KMS-11 (cell line): ENCODE results near the gene DET1.
"Not testable (repeated sequence)": the region's sequence is repeated elsewhere in the genome, so short reads cannot be mapped to it uniquely, and the experiment has no call there.

ENCODE experiments used
- H2AFZ ChIP-seq: fragments of 200-600 bp; sonication (generic); 2 replicates; pipeline ENCODE4 v1.6.1; 2016; ENCODE audit warnings: antibody characterized with exemption, mixed run types, low read depth
- H3K27ac ChIP-seq: fragments of 200-600 bp; sonication (generic); 2 replicates; pipeline ENCODE4 v1.6.1; 2016; ENCODE audit warnings: mild to moderate bottlenecking, mixed run types
- H3K27me3 ChIP-seq: fragments of 200-600 bp; sonication (generic); 2 replicates; pipeline ENCODE4 v1.6.1; 2017; ENCODE audit warnings: mild to moderate bottlenecking, low read depth, mixed run types, moderate library complexity; ENCODE audit not compliant: insufficient read depth
- H3K36me3 ChIP-seq: fragments of 200-600 bp; sonication (generic); 2 replicates; pipeline ENCODE4 v1.6.1; 2017; ENCODE audit warnings: mild to moderate bottlenecking, mixed run types; ENCODE audit not compliant: insufficient read depth
- H3K4me1 ChIP-seq: fragments of 200-600 bp; sonication (generic); 2 replicates; pipeline ENCODE4 v1.6.1; 2016; ENCODE audit warnings: mild to moderate bottlenecking, low read depth, mixed run types; ENCODE audit not compliant: poor library complexity, severe bottlenecking
- H3K4me2 ChIP-seq: fragments of 200-600 bp; sonication (generic); 2 replicates; pipeline ENCODE4 v1.7.0; 2016; ENCODE audit warnings: mild to moderate bottlenecking, mixed run types
- H3K4me3 ChIP-seq: fragments of 200-600 bp; sonication (generic); IDR thresholded peaks from 2 replicates; pipeline ENCODE4 v1.6.1; 2017; ENCODE audit warnings: low read depth, low read length, mixed read lengths; ENCODE audit not compliant: insufficient read depth
- H3K79me2 ChIP-seq: fragments of 200-600 bp; sonication (generic); 2 replicates; pipeline ENCODE4 v1.6.1; 2016; ENCODE audit warnings: low read depth, mixed run types; ENCODE audit not compliant: insufficient read depth
- H3K9ac ChIP-seq: fragments of 200-600 bp; sonication (generic); 2 replicates; pipeline ENCODE4 v1.6.1; 2016; ENCODE audit warnings: mild to moderate bottlenecking, mixed run types
- H4K20me1 ChIP-seq: fragments of 200-600 bp; sonication (generic); 2 replicates; pipeline ENCODE4 v1.6.1; 2016; ENCODE audit warnings: mild to moderate bottlenecking, mixed run types; ENCODE audit not compliant: insufficient read depth
- CTCF ChIP-seq: fragments of 200-600 bp; sonication (generic); conservative IDR thresholded peaks from 2 replicates; pipeline ENCODE4 v1.6.1; 2017; ENCODE audit warnings: low read depth, mild to moderate bottlenecking, antibody characterized with exemption, low read length, moderate library complexity, mixed read lengths

DET1 gene

GRCh38 chr15:88476635-88477060 is 69.8 kb downstream of the DET1 start:
- H3K36me3 ChIP-seq: no peaks in the 10 kb centered on the region
- TF ChIP-seq CTCF: peak; percentile 74
- no peaks in the 10 kb centered on the region for H3K27me3 ChIP-seq

GRCh38 chr15:88473661-88474293 is 72.7 kb downstream of the DET1 start:
- not testable (repeated sequence) for H4K20me1 ChIP-seq, H3K27me3 ChIP-seq, H3K9ac ChIP-seq, H3K4me3 ChIP-seq, H3K79me2 ChIP-seq, H3K36me3 ChIP-seq, H2AFZ ChIP-seq
- Histone ChIP-seq H3K27ac (peak overlapping the region; percentile 86; the same call in 1 of the 2 replicates), H3K4me2 (peak overlapping the region; percentile 88; the same call in 1 of the 2 replicates), H3K4me1 (peaks cover 63% of the 10 kb centered on the region)

More at GRCh38 chr15:88476635-88477060, 69.8 kb downstream of the DET1 start:
- H3K4me2 ChIP-seq: no peak overlapping the region
- H4K20me1 ChIP-seq: no peaks in the 10 kb centered on the region
- H3K9ac ChIP-seq: no peak overlapping the region
- H3K27ac ChIP-seq: no peak overlapping the region
- H3K79me2 ChIP-seq: no peaks in the 10 kb centered on the region
- H3K4me1 ChIP-seq: peaks cover 37% of the 10 kb centered on the region
- no peak overlapping the region for H3K4me3 ChIP-seq
- H2AFZ ChIP-seq: no peak overlapping the region

- no peak for TF ChIP-seq CTCF
- Histone ChIP-seq H4K20me1 (no peaks in the 10 kb centered on the region), H3K79me2 (peaks cover 21% of the 10 kb centered on the region; the same call in 1 of the 2 replicates), H3K4me3 (no peak overlapping the region), H3K27ac (peak overlapping the region; percentile 86), H3K27me3 (no peaks in the 10 kb centered on the region), H3K36me3 (no peaks in the 10 kb centered on the region), H3K4me2 (peak overlapping the region; percentile 88), H3K4me1 (peaks cover 70% of the 10 kb centered on the region), H2AFZ (no peak overlapping the region), H3K9ac (peak overlapping the region; percentile 50)
These were observed 74.3 kb downstream of the DET1 start for GRCh38 chr15:88472225-88472624.

GRCh38 chr15:88470625-88471372 is 75.7 kb downstream of the DET1 start:
- H3K27ac ChIP-seq: peak overlapping the region; percentile 86; the same call in 1 of the 2 replicates
- peak overlapping the region; percentile 88 for H3K4me2 ChIP-seq
- no peaks in the 10 kb centered on the region for H3K36me3 ChIP-seq
- H2AFZ ChIP-seq: no peak overlapping the region
- H3K4me3 ChIP-seq: no peak overlapping the region
- peaks cover 35% of the 10 kb centered on the region; the same call in 1 of the 2 replicates for H3K79me2 ChIP-seq
- no peak overlapping the region for H3K9ac ChIP-seq
- peak; percentile 39 for TF ChIP-seq CTCF
- no peaks in the 10 kb centered on the region for H4K20me1 ChIP-seq
- peaks cover 65% of the 10 kb centered on the region for H3K4me1 ChIP-seq
- no peaks in the 10 kb centered on the region for H3K27me3 ChIP-seq

GRCh38 chr15:88469321-88469720 is 77.2 kb downstream of the DET1 start:
- TF ChIP-seq CTCF: no peak
- Histone ChIP-seq H3K9ac (no peak overlapping the region), H2AFZ (no peak overlapping the region), H3K4me3 (no peak overlapping the region), H3K36me3 (no peaks in the 10 kb centered on the region; the same call in 1 of the 2 replicates), H4K20me1 (no peaks in the 10 kb centered on the region), H3K27me3 (no peaks in the 10 kb centered on the region), H3K27ac (no peak overlapping the region), H3K4me2 (no peak overlapping the region), H3K79me2 (peaks cover 45% of the 10 kb centered on the region; the same call in 1 of the 2 replicates), H3K4me1 (peaks cover 67% of the 10 kb centered on the region)

- H3K36me3 ChIP-seq, H4K20me1 ChIP-seq, H3K4me3 ChIP-seq, H3K27ac ChIP-seq, H3K27me3 ChIP-seq, H2AFZ ChIP-seq, H3K9ac ChIP-seq: not testable (repeated sequence)
- Histone ChIP-seq H3K79me2 (peaks cover 45% of the 10 kb centered on the region; the same call in 1 of the 2 replicates), H3K4me2 (peak overlapping the region; percentile 98), H3K4me1 (peaks cover 65% of the 10 kb centered on the region)
These were observed 77.8 kb downstream of the DET1 start for GRCh38 chr15:88468721-88469120.
